ENCODE results near the gene RNF220.
"Not testable (repeated sequence)": the region's sequence is repeated elsewhere in the genome, so short reads cannot be mapped to it uniquely, and the experiment has no call there.

Gene RNF220

DNA sequence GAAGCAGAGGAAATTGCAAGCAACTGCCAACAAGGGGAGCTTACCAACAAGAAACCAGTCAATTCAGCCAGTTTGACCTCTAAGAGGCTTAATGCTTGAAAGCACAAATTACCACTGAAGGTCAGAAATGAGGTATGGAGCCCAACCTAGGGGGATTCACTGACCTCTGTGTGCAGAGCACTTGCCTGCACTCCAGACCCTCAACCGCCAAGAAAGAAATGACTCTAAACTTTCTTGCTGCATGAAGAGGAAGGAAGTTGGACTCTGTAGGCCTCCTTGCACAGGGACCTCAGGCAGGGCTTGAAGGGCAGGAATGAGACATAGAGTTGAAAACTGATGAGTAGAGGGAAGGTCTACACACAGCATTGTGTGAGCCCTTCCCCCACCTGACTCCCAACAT is 279.5 kb downstream of the RNF220 start:
- no peak for DNase-seq

DNA sequence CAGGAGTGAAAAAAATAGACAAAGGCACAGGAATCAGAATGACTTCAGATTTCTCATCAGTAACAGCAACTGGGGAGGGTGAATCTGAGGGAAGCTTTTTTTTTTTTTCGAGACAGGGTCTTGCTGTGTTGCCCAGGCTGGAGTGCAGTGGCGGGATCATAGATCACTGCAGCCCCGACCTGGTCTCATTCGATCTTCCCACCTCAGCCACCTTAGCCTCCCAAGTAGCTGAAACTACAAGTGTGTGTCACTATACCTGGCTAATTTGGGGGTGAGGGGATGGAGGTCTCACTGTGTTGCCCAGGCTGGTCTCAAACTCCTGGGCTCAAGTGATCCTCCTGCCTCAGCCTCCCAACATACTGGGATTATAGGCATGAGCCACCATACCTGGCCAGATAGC is 280.2 kb downstream of the RNF220 start:
- DNase-seq = no peak

DNA sequence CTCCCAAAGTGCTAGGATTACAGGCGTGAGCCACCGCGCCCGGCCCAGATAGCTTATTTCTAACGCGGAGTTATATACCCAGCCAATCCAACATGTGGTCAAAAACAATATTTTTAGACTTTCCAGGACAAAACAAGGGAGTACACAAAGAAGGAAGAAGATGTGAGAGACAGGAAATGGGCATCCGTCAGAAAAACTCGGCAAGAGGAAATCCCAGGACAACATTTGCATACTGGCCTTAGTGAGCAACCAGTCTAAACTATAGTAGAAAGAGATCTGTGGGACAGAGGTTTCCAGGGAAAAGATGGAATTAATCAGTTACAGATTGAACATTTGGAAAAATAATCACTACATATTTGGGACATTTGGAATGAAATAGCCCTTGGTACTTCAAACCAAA is 280.8 kb downstream of the RNF220 start:
- no peak for DNase-seq

DNA sequence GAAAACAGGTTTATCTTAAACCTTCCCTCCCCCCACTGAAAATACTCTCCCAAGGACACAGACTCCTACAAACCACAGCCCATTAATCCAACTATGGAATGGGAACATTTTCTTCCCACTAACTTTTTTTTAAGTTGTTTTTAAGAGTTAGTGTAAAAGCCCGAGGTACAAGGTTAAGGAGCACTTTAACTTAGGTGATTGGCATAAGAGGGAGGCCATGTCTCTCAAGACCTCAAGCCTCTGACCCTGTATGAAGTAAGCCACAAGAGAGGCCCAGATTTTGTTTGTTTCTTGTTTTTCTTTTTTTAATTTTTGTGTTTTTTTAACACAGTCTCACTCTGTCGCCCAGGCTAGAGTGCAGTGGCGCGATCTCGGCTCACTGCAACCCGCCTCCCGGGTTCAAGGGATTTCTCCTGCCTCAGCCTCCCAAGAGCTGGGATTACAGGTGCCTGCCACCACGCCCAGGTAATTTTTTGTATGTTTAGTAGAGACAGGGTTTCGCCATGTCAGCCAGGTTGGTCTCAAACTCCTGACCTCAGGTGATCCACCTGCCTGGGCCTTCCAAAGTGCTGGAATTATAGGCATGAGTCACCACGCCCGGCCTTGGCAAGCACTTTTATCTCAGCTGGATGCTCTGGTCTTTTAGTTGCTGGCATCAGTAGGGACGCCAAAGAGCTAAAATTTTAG is 283.8 kb downstream of the RNF220 start:
- DNase-seq = no peak

DNA sequence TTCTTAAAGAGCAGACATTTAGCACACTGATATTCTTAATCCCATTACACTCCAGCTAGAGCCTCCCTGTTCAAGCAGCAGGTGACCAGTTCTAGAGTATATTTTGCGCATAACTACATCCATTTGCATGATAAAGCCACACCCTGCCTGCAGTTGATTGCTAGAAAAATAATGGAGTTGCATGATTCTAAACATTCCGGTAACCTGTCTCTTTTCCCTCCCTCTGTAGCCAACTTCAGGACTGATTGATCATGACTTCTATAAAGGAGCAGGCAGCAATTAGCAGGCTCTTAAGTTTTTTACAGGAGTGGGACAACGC is 284.4 kb downstream of the RNF220 start:
- no peak for DNase-seq

DNA sequence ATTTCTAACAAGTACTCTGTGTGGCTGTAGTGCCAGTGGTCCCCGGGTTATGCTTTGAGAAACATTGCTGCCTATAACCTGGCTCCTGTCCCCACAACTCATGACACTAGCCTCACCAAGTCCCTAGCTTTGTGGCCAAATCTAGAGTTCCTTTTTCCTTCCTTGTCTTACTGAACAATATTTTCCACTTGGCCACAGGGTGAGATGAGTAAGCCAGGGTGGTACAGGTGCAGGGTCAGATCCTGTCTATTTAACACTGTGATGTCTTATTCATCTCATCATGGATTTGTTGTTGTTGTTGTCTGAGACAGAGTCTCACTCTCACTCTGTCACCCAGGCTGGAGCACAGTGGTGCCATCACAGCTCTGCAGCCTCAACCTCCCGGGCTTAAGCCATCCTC is 288.1 kb downstream of the RNF220 start:
- no peak for DNase-seq

DNA sequence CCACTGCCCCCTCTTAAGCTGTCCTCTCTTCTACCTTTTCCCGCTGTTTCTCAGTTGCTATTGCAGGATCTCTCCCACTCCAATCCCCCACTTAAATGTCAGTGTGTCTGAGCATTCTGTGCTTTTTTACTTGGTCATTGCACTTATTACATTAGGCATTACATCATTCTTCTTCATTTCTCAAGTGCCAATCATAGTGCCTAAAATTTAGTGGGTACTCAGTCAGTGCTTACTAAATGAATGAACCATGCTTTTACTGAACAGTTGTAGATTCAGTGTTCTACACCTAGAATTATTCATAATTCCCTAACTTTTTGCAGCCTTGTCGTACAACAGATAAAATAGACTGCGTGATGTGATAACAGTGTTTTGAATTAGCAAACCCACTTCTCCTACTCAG is 288.8 kb downstream of the RNF220 start:
- DNase-seq = no peak

DNA sequence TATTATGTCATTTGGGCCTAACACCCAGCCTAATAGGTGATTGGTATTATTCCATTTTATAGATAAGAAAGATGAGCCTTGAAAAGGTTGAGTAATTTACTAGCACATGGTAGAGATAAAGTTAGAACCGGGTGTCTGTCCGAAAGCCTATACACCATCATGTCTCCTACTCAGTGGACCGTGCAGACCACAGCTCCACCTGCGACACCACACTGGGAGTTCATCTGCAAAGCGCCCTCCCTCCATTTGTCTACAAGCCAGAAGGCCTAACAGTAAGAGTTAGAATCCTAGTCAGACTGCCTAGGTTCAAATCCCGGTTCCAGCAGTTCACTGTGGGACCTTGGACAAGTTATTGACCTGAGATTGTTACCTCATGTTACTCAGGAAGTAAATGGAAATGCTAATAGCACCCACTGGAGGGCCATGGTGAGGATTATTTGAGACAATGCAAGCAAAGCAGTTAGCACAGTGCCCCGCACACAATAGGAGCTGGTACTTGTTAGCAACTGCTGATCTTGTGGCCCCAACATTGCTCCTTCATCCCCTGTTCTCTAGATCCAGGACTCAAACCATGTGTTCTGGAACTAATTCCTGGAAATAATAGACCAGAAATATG is 289.9 kb downstream of the RNF220 start:
- no peak for DNase-seq

DNA sequence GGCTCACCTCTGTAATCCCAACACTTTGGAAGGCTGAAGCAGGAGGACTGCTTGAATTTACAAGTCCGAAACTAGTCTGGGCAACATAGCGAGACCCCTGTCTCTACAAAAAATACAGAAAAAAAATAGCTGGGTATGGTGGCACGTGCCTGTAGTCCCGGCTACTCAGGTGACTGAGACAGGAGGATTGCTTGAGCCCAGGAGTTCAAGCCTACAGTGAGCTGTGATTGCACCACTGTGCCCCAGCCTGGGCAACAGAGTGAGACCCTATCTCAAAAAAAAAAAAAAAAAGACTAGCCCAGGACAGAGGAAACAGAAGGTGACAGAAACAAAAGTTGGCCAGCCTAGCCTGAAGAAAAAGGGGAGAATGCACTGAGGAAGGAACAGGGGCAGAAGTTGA is 290.6 kb downstream of the RNF220 start:
- no peak for DNase-seq

DNA sequence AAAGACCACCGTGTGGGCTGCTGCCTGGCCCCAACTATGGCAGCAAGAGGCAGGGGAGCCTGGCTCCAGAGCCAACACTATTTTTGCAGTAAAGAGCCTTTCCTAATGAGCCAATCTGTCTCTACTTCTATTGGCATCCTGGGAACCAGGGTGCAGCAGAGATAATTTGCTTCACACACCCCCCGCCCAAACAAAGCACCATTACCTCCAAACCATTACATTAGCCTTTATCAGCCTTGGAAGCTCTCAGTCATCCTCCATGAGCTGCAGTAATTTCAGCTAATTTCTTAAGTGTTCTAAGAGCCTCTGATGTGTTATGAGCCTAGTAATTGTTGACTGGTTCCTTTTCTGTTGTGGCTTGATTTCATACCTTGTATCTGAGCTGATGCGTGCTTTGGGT is 291.0 kb downstream of the RNF220 start:
- DNase-seq = no peak

DNA sequence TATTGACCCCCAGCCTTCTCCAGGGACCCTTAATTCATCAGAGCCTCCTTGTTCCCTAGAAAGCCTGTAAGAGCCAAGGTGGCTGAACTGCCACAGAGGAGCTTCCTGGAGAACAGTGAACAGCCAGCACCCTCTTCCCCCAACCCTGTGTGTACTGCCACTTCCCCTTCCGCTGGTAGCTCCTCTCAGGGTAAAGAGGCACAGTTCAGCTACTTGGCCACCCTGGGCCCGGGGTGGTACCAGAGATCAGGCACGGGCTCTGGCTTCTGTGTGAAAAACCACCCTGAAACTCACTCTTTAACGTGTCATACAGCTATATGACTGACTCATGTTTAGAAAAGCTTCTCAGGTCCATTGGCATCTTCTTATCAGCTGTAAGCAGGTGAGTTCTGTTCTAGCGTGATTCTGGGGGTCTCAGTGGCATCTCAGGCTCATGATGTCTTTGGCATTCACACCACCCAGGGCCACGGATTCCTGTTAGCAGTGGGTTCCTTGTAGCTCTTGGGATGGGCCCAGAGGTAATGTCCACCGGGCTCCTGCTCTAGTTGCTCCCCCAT is 291.8 kb downstream of the RNF220 start:
- DNase-seq = no peak

DNA sequence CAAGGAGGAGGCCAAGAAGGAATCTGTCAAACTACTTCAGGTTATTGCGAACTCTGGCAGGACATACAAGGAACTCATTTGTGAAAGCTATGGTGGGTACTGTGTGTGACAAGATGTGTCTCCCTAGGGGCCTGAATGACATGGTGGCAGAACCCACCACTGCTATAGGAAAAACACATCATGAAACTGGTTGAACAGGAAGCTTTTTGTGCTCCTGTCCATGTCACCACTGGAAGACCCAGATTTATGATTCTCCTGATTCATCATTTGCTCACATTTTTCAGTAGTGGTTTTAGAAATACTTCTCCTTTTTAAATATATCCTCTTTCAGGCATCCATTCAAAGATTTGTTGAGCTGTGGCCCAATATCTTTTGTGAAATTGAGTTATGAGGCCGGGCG is 293.1 kb downstream of the RNF220 start:
- DNase-seq = no peak

DNA sequence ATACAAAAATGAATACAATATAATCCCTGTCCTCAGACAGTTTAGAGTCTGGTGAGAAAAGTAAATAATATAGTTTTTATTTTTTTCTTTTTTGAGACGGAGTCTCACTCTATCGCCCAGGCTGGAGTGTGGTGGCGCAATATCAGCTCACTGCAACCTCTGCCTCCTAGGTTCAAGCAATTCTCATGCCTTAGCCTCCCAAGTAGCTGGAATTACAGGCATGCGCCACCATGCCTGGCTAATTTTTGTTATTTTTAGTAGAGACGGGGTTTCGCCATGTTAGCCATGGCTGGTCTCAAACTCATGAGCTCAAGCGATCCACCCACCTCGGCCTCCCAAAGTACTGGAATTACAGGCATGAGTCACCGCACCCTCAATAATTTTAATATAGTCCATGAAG is 294.3 kb downstream of the RNF220 start:
- not testable (repeated sequence) for DNase-seq

DNA sequence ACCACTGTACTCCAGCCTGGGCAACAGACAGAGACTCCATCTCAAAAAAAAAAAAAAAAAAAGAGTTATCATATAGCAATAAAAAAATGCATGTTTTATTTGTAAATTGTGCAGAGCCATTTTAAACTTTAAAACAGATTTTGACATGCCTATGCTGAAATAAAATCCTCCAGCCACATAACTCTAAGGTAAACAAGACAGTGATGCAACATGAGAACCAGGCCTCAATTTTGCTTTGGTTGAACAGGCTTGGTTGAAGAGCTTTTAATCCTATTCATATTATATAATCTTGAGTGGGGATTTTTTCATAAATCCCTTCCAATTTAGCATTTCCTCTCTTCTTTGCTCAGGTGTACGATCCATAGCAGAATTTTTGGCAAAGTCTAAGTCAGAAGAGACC is 295.5 kb downstream of the RNF220 start:
- DNase-seq = no peak

DNA sequence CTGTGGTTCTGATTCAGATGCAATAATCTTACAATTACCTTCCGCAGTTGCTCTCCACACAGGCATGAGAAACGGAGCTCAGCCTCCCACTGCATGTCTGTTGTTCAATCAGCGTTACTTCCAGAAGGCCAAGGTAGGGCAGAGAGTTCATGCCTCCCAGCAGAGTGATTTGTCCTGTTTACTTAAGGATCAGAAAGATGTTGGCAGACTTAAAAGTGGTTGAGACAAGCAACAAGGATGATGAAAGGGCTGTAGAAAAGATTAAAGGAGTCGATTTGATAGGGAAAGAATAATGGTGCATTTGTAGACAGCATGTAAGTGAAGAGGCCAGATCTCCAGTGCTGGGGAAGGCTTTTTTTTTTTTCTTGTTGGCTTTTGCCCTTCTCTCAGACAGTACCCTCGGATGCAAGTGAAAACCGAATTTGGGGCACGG is 296.1 kb downstream of the RNF220 start:
- DNase-seq = no peak
